Activated CD8-positive, alpha-beta memory T cell treated with anti-CD3 and anti-CD28 coated beads, Interleukin-2, amount 50 U/mL, for 1 hour (primary cell): ENCODE measurements around the gene CCDC9.

Experiments
- DNase-seq: peaks from one replicate; pipeline ENCODE4 v3.0.0-alpha.2; 2020; ENCODE audit errors: extremely low read depth

Gene CCDC9

DNA sequence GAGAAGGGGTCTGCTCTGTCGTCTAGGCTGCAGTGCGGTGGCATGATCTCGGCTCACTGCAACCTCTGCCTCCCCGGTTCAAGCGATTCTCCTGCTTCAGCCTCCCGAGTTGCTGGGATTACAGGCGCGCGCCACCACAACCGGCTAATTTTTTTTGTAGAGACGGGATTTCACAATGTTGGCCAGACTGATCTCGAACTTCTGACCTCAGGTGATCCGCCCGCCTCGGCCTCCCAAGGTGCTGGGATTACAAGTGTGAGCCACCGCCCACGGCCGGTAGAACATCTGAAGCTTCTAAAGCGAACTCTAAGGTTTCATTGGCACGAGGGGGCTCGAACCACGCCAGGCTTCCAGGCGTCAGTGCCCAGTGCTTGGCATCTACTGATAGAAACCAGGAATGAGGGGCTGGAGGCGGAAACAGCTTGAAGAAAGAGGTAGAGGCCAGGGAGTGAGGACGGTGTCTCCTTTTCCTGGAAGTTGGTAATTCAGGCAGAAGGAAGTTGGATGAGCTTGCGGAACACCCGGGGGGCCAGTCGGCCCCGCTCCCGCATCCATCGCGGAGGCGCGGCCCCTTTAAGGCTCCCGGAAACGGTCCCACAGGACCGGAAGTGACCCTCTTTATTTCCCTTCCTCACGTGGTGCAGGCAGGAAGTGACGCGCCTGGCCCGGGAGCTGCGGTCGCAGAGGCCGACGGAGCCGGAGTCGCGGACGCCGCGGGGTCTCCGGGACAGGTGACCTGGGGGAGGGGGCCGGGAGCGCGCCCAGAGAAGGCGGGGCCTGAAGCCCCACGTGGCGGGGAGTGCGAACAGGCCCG lies at the start of gene CCDC9:
Gene CCDC9 (plus strand): TSS at position 647 of the 814 bp plus-strand sequence. CDS start 1,876 bp downstream, outside the sequence.
- DNase-seq: peak; percentile 78

DNA sequence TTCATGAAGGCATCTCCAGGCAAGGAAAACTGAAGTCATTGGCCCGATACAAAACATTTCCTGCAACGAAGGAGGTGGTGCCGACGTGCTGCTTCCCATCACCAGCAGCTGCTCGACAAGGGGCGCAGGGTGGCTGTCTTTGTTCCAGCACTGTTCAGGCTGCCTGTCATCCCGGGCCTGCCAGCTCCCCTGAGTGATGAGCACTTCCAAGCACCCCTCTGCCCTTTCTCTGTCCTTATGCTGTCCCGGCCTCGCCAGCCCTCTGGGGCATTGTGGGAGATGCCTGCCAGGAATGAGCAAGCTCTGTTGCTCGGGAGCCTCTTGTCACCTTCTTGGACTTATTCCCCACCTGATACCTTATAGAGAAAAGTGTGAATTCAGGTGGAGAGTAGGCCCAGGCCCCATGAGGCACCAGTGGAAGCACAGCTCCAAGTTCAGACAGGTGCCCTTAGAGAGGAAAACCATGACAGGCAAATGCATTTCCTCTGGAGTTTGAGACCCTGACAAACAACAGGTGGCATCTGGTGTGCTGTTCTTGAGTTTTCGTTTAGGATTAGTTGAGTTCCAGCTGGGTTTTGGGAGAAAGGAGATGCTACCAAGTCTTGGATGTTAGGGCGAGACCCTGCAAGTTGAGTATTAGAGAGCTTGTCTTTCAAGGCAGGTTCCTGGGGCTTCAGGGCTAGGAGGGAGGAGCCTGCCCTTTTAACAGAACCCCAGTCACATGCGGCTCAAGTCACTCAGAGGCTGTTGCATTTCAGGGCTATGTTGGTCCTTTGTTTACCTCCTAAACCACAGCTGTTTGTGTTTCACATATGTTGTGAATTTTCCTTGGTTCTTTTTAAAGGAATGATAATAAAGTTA lies 46.8 kb upstream of the CCDC9 start:
- DNase-seq: no peak

DNA sequence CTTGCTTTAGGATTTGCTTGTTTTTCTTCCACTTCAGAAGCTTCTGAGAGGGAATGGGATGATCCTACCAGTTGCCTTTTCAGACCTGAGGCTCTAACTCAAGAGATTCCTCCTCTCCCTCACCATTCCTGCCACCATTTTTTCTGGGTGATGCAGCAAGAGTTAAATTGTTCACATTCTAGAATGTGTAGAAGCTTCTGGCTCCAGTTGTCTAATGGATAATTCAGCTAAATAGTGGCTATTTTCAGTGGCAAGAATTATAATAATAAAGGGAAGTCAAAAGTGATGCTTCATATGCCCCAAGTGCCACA lies 46.2 kb upstream of the CCDC9 start:
- DNase-seq: no peak

DNA sequence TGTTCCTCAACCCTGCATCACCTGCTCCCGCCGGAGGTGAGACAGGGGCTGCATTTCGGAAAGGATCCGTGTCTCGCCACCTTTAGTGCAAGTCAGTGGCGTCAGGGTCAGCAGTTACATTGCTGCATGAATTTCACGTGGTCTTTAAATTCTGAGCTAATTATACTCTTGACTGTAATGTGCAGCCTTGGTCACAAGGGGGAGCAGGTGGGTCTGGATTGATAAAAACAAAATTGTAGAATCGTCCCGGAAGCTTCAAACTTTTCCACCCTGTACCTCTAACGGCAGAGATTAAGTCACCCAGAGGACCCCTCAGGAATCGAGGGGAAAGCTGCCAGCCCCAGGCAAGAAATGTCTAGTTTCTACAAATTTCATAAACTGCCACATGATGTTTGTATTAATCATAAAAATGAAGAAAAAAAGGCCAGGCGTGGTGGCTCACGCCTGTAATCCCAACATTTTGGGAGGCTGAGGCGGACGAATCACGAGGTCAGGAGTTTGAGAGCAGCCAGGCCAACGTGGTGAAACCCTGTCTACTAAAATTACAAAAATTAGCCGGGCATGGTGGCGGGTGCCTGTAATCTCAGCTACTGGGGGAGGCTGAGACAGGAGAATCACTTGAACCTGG lies 45.5 kb upstream of the CCDC9 start:
- no peak for DNase-seq

DNA sequence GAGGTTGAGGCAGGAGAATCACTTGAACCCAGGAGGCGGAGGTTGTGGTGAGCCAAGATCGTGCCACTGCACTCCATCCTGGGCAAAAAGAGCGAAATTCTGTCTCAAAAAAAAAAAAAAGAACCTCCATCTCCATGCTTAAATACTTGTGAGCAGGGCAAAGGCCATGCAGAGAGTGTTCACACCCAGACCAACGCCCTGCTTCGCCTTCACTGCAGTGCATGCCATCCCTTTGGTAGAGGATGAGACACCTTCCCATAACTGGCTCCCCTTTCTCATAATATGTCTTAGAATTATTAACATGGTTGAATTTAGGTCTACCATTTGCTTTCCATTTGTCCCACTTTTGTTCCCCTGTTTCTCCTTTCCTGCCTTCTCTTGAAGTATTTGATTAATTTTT lies 40.7 kb upstream of the CCDC9 start:
- DNase-seq: no peak

DNA sequence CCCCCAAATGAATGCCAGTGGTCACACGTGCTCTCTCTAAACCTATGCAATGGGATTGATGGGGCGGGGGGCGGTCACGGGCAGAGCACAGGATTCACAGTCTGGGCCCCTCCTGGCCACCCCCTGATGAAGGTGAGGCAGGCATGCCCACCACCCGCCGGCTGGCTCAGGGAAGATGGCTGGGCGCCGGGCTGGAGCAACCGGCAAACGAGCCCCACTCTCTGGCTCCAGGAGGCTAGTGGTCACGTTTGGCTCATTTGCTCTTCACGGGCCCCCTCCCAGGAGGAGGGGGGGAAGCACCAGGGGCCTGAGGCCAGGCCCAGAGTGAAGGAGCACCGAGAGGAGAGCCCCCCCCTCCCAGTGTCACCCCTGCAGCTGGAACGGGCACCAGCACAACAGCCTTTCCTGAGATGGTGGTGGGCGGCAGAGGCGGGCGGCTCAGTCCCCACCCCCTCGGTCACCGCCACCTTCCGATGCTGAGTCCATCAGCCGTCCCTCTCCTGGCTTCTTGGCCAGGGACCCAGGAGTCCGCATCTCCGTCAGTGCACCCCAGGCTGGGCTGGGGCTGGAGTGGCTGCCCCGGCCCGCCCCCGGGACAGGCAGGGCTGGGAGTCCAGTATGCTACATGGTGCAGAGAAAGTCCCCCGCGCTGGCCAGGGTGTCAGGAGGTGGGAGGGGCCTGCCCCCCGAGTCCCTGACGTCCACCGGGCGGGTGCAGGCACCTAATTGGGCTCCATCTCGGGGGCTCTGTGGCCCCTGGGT lies 35.1 kb upstream of the CCDC9 start:
- no peak for DNase-seq

DNA sequence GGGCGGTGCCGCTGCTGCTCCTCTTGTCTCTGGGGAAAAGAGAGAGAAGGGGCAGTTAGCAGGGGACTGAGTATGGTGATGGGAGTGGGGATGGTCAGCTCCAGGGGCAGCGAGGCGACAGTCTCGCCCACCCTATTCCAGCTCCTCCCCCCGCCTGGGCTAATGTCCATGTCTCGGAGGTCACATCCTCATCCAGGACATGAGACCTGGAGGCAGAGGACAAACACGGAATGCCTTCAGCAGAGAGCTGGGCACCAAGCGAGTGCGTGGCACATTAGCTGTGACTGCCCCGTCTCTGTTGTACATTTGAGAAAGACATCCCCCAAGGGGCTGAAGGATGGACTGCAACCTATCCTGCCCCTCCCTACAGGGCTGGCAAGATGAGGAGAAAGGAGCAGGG lies 34.4 kb upstream of the CCDC9 start:
- DNase-seq: no peak

DNA sequence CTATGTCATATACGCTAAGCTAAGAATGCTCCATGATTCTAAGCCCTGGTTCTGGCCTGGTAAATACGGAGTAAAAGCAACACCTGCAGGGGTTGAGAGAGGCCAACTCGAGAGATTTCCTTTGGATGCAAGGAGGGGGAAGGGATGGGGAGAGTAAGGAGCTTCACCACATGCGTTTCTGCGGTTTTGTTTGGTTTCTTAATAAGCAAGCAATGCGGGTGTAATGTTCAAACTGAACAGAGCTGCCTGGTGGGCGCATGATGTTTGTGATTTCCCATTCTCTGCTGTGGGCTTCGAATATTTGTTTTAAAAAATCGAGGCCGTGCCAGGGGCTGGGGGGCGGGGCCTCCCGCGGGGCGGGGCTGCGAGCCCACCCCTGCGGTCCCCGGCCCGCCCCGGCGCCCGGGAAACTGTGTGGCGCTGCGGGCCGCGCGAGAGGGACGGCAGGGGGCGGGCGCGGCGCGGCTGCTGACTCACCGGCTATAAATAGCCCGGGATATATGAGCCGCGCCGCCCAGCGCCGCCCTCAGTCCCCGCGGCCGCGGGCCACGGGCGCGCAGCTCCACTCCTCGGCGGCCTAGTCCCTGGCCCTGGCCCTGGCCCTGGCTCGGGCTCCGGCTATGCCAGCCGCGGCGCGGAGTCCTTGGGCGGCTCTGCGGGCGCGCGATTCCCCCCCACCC lies 30.4 kb upstream of the CCDC9 start:
- peak; percentile 63 for DNase-seq

DNA sequence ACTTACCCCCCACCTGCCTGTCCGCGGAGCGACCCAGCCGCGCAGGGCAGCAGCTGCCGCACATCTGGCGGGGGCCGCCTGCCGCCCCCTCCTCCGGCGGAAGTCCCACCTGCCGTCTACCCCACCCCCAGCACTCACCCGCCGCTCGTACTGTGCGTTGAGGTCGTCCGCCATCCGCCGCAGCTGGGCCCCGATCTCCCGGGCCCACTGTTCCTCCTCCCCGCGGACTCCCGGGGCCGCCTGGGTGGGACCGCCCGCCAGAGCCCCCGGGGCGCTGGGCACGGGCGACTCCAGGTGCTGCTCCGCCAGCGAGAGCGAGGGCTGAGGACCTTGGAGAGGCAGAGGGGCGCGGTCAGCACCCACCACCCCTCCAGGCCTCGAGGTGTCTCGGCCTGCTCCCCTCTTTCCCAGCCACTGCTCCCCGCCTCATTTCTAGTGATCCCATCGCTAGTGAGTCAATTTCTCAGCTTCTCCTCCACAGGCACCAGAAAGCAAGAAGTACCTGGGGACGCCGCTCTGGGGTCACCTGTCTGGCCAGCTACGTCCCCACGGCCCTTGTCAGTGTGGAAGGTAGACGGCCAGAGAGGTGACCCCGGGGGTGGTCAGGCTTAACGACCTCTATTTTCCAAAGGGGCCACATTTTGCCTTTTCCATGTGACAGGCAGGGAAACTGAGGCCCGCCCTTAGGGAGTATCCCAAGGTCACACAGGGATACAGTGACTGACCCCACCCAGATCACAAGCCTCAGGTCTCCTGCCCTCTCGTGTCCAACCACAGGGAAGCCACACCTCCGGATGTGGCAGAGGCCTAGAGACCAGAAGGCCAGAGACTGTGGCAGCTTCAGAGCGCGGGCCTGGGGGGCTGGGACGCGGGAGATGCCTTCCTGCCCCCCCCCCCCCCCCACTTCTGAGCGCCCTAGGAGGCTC lies 29.6 kb upstream of the CCDC9 start:
- no peak for DNase-seq

DNA sequence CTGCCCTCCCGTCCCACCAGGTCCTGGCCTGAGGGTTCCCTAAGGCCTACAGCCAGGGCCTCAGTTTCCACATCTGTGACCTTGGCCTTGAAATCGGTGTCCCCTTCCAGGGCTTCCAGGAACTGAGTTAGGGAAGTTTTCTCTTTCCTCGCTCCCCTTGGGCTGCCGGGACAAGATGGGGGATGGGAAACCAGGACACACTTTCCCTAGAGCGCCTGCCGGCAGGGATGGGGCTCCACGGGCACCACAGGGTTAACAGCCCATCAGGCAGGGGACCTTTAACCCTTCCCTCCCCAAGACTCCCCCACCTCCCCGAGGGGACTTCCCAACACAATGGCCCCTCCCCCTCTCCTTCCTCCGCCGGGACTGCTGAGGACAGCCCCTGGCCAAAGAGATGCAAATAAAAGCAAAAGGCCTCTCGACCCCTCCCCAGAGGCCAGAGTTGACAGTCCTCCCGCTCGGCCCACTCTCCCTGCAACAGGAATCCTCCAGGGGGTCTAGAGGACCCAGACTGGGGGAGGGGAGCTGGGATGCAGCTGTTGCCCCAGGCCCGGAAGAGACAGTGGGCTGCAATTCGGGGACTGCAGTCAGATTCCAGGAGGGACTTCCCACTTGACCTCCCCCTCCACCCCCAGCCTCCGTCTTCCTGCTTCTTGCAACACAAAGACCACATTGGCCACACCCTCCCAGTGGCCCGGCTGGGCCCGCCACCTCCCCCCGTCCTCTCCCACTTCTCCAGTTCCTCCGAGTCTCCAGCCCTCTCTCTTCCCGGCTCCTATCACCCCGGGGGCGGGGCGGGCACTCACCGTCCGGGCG lies 28.8 kb upstream of the CCDC9 start:
- DNase-seq: no peak

DNA sequence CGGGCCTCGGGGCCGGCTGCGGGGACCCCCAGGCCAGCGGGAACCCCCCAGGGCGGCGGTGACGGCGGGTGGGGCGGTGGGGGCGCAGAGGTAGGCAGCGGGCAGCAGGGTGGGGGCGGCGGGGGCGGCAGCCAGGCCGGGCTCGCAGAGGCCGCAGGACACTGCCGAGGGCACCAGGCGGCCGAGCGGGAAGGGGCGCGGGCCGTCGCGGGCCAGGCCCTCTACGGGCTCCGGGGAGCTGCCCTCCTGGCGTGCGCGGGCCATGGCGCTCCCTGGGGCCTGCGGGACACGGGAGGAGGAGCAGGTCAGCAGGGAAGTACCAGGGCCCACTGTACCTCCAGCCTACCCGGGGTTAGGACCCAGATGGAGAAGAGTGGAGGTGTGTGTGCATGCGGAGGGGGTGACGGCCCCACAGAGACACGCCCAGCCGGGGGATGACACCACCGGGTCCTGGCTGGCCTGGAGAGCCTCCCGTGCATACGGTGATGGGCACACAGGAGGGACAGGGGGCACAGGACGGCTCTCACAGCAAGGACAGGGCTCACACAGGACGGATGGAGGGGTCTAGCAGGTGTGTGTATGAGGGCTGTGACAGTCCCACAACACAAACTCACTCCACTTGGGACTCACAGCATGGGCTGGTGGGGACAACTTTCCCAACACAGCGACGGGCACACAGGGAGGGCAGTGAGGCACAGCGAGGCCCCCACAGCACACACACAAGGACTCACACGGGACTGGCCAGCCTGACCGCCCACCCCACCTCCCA lies 28.0 kb upstream of the CCDC9 start:
- DNase-seq: no peak

DNA sequence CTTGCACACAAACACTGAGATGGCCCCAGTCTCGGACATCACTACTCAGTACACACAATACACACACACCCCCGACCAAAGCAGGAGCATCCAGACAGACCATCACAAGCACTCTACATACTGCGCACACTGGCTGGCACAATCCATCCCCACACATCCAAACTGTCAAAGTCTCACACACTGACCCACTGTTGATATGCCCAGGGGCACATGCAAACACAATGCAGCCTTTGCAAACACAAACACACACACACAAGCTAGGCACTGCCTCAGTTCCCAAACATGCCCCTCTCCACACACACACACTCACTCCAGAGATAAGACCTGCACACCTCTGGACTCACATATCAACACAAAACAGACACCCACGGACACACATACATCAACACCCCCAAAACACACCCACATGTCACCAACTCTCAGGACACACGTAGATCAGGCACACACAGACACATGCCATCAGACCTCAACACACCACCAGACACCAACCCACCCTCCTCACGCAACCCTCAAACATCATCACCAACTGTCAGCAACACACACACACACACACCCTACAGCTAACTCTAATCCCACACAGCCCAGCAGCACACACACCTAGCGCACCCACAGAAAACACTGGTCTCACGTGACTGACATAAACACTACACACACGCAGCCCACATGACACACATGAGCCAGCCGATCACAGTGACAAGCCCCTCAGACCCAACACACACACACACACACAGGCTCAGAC lies 27.2 kb upstream of the CCDC9 start:
- no peak for DNase-seq

DNA sequence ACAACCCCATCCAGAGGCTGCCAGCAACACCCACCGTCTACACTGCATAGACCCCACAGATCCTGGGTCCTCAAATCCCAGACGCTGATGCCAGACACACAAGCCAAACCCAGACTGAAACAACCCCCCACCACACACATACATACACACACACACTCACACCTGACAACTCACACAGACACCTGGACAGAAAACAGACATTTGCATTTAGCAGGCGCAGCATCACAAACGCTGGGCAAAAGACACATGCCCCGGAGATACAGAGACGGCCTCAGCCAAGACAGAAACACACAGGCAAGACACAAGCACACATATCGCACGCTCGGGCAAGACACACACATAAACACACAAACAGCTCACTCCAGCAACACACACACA lies 26.7 kb upstream of the CCDC9 start:
- no peak for DNase-seq

DNA sequence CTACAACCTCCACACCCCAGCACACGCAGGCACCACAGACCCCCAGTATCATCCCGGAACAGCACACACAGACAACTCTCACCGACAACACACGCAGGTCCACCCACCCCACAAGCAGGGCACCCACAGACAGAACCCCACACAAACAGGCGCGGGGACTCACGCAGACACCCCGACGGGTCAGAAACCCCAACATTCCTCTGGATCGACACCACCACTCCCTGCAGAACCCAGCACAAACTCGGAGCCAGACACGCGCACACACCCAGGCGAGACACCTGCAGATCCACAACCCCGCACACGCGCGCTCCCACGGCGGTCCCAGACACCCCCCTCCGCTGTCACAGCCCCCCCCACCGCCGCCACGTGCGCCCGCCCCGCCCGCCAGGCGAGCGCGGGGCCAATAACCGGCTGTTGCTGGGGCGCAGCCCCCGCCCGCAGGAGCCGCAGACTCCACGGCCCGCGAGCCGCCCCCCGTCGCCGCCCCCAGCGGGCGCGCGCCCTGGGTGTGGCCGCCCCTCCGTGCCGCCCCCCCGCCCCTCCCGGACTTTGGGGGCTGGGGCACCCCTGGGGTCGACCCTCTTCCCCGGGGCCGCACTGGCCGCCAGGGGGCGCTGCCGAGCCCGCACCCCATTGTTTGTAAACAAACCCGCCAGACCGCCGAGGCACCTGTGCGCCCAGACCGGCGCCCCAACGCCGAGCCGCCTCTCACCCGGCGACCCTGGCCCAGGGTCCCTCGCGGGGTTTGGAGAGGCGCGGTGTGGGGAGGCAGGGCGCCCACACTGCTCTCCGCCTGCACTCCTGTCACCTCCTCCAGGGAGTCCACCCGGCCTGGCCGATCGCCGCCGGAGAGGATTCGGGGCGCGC lies 26.0 kb upstream of the CCDC9 start:
- DNase-seq: no peak

DNA sequence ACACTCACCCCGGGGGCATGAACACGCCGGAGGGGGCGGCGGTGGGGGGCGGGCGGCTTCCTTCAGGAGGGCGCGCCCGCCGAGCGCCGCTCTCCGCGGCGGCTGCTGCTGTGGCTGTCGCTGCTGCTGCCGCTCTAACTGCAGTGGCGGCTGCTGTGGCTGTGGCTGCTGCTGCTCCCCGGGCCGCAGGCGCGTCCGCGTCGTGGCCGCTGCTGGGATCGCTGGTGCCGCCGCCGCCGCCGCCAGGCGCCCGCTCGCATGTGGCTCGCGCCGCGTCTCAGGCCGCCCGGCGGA lies 25.5 kb upstream of the CCDC9 start, which contains the start of gene BBC3:
Gene BBC3 (minus strand): TSS at position 279 of the 294 bp plus-strand sequence. CDS start 2,768 bp downstream, outside the sequence.
- no peak for DNase-seq

DNA sequence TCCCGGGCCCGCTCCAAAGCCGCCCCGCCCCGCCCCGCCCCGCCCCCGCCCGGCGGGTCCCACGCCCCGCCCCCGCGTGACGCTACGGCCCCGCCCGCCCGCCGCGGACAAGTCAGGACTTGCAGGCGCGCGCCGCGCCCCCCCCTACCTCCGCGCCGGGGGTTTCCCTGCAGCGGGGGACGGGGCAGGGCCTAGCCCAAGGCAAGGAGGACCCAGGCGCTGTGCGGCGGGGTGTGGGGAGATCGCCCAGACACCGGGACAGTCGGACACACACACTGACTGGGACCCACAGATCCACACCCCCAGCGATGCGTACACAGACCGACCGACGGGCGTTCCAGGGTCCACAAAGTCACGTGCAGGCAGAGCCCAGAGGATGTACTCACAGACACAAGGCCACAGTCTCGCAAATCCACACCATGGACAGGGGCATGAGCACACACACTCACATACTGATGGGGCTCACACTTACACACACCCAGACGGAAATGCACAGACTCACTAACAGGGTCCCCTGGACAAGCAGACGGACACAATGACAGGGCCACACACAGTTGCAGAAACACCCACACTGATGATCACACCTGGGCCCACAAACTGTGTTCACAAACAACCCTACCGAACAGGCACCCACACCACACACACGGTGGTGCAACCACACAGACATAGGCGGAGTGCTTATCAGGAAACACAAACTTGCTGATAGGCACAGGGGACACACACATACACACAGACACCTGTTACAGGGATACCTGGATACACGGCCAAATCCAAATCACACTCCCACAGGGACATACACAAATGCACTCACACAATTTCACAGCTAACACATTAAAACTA lies 24.9 kb upstream of the CCDC9 start:
- peak; percentile 69 for DNase-seq
